Activated CD8-positive, alpha-beta T cell treated with anti-CD3 and anti-CD28 coated beads, Interleukin-2, amount 10 ng/mL, durations not matched to agents 7 days and 5 days (primary cell): Measurements from ENCODE around the gene NTRK2. TPM values are rescaled to one million over a fixed set of nuclear protein-coding genes. Genes with fewer than 3 reads are reported as not detected.

Source experiments
- ATAC-seq: fragments of 150-1000 bp; cut with Tn5 transposase; one replicate; pipeline ENCODE4 v1.10.0; 2021; ENCODE audit warnings: moderate library complexity
- CTCF ChIA-PET: fragments of 350-600 bp; sonication (Branson Sonifier 250); formaldehyde crosslinking; loops from one replicate; lab custom pipeline; 2021; ENCODE audit warnings: antibody characterized with exemption; lab: Charles Lee
- POLR2A ChIA-PET: fragments of 350-600 bp; sonication (Branson Sonifier 250); formaldehyde crosslinking; loops from one replicate; lab custom pipeline; 2021; ENCODE audit warnings: antibody characterized with exemption; lab: Charles Lee
- DNase-seq: peaks from one replicate; pipeline ENCODE4 v3.0.0-alpha.2; 2020
- H3K27ac Mint-ChIP-seq: one replicate; pipeline ENCODE4 v1.8.0; 2021; ENCODE audit warnings: mild to moderate bottlenecking, mixed read lengths
- H3K27me3 Mint-ChIP-seq: one replicate; pipeline ENCODE4 v1.8.0; 2021; ENCODE audit warnings: low read depth, mixed read lengths
- H3K36me3 Mint-ChIP-seq: one replicate; pipeline ENCODE4 v1.8.0; 2021; ENCODE audit warnings: low read depth, mixed read lengths
- H3K4me1 Mint-ChIP-seq: one replicate; pipeline ENCODE4 v1.8.0; 2021; ENCODE audit warnings: low read depth, mixed read lengths
- H3K4me3 Mint-ChIP-seq: one replicate; pipeline ENCODE4 v1.8.0; 2021; ENCODE audit warnings: mild to moderate bottlenecking, mixed read lengths
- H3K9me3 Mint-ChIP-seq: one replicate; pipeline ENCODE4 v1.8.0; 2022; ENCODE audit warnings: mixed read lengths; ENCODE audit not compliant: insufficient read depth
- total RNA-seq, 2 experiments: library from RNA; stranded (reverse); gene quantifications; one replicate each; pipeline ENCODE4 v1.2.3, GENCODE V29; 2021

Gene NTRK2
- total RNA-seq, 2 experiments from 2014 or later: 0.05 TPM

- Mint-ChIP-seq H3K27ac (no peak overlapping the region), H3K4me3 (no peak overlapping the region), H3K9me3 (no peaks in the 10 kb centered on the region), H3K4me1 (no peaks in the 10 kb centered on the region), H3K27me3 (no peaks in the 10 kb centered on the region), H3K36me3 (no peaks in the 10 kb centered on the region)
- CTCF ChIA-PET: no interaction called here
- POLR2A ChIA-PET: no interaction called here
- DNase-seq (no peak), ATAC-seq (no peak)
Measured at GRCh38 chr9:85009251-85009650, 339.7 kb downstream of the NTRK2 start.

- H3K27me3 Mint-ChIP-seq: no peaks in the 10 kb centered on the region
- CTCF ChIA-PET: no interaction called here
- ATAC-seq: no peak
Measured at GRCh38 chr9:85013703-85014102, 344.2 kb downstream of the NTRK2 start.

GRCh38 chr9:85014292-85014691 is 344.8 kb downstream of the NTRK2 start:
- no peak overlapping the region for H3K27ac Mint-ChIP-seq
- H3K4me1 Mint-ChIP-seq: no peaks in the 10 kb centered on the region
- no peak for DNase-seq
- CTCF ChIA-PET: no interaction called here
- no peaks in the 10 kb centered on the region for H3K9me3 Mint-ChIP-seq
- no peaks in the 10 kb centered on the region for H3K36me3 Mint-ChIP-seq
- no peak for ATAC-seq
- POLR2A ChIA-PET: no interaction called here
- no peaks in the 10 kb centered on the region for H3K27me3 Mint-ChIP-seq
- no peak overlapping the region for H3K4me3 Mint-ChIP-seq

More at GRCh38 chr9:85013703-85014102, 344.2 kb downstream of the NTRK2 start:
- Mint-ChIP-seq H3K4me3 (no peak overlapping the region), H3K27ac (no peak overlapping the region), H3K9me3 (no peaks in the 10 kb centered on the region), H3K4me1 (no peaks in the 10 kb centered on the region), H3K36me3 (no peaks in the 10 kb centered on the region)
- POLR2A ChIA-PET: no interaction called here
- DNase-seq: no peak

- Mint-ChIP-seq H3K27me3 (no peaks in the 10 kb centered on the region), H3K36me3 (no peaks in the 10 kb centered on the region), H3K27ac (no peak overlapping the region), H3K4me3 (no peak overlapping the region), H3K9me3 (no peaks in the 10 kb centered on the region), H3K4me1 (no peaks in the 10 kb centered on the region)
- DNase-seq (no peak), ATAC-seq (no peak)
- ChIA-PET POLR2A (no interaction called here), CTCF (no interaction called here)
Measured at GRCh38 chr9:85016384-85017006, 347.0 kb downstream of the NTRK2 start.

- ChIA-PET CTCF (no interaction called here), POLR2A (no interaction called here)
- DNase-seq (no peak), ATAC-seq (no peak)
- Mint-ChIP-seq H3K36me3 (no peaks in the 10 kb centered on the region), H3K9me3 (no peaks in the 10 kb centered on the region), H3K27me3 (no peaks in the 10 kb centered on the region), H3K4me1 (no peaks in the 10 kb centered on the region), H3K27ac (no peak overlapping the region), H3K4me3 (no peak overlapping the region)
Measured at GRCh38 chr9:85020791-85021190, 351.3 kb downstream of the NTRK2 start.

GRCh38 chr9:85021686-85022085 is 352.2 kb downstream of the NTRK2 start:
- H3K27ac Mint-ChIP-seq: no peak overlapping the region
- H3K4me1 Mint-ChIP-seq: no peaks in the 10 kb centered on the region
- ATAC-seq: no peak
- H3K4me3 Mint-ChIP-seq: no peak overlapping the region
- H3K27me3 Mint-ChIP-seq: no peaks in the 10 kb centered on the region
- no peaks in the 10 kb centered on the region for H3K9me3 Mint-ChIP-seq
- no peak for DNase-seq
- no peaks in the 10 kb centered on the region for H3K36me3 Mint-ChIP-seq
- ChIA-PET CTCF (no interaction called here), POLR2A (no interaction called here)

GRCh38 chr9:85024374-85024773 is 354.8 kb downstream of the NTRK2 start:
- H3K9me3 Mint-ChIP-seq: no peaks in the 10 kb centered on the region
- no peak overlapping the region for H3K4me3 Mint-ChIP-seq
- POLR2A ChIA-PET: no interaction called here
- DNase-seq (no peak), ATAC-seq (no peak)
- H3K27ac Mint-ChIP-seq: no peak overlapping the region
- CTCF ChIA-PET: no interaction called here
- H3K36me3 Mint-ChIP-seq: no peaks in the 10 kb centered on the region
- no peaks in the 10 kb centered on the region for H3K27me3 Mint-ChIP-seq
- no peaks in the 10 kb centered on the region for H3K4me1 Mint-ChIP-seq

GRCh38 chr9:85025638-85026037 is 356.1 kb downstream of the NTRK2 start:
- DNase-seq: no peak

GRCh38 chr9:85027870-85028269 is 358.3 kb downstream of the NTRK2 start:
- Mint-ChIP-seq H3K4me1 (no peaks in the 10 kb centered on the region), H3K27ac (no peak overlapping the region), H3K27me3 (no peaks in the 10 kb centered on the region), H3K9me3 (no peaks in the 10 kb centered on the region), H3K4me3 (no peak overlapping the region), H3K36me3 (no peaks in the 10 kb centered on the region)
- ChIA-PET POLR2A (no interaction called here), CTCF (no interaction called here)
- DNase-seq (no peak), ATAC-seq (no peak)

More at GRCh38 chr9:85025638-85026037, 356.1 kb downstream of the NTRK2 start:
- ChIA-PET CTCF (no interaction called here), POLR2A (no interaction called here)
- H3K4me1 Mint-ChIP-seq: no peaks in the 10 kb centered on the region
- H3K36me3 Mint-ChIP-seq: no peaks in the 10 kb centered on the region
- H3K27me3 Mint-ChIP-seq: no peaks in the 10 kb centered on the region
- no peak overlapping the region for H3K27ac Mint-ChIP-seq
- ATAC-seq: no peak
- no peaks in the 10 kb centered on the region for H3K9me3 Mint-ChIP-seq
- H3K4me3 Mint-ChIP-seq: no peak overlapping the region

- no peak overlapping the region for H3K27ac Mint-ChIP-seq
- DNase-seq: no peak
- no peaks in the 10 kb centered on the region for H3K36me3 Mint-ChIP-seq
- H3K27me3 Mint-ChIP-seq: no peaks in the 10 kb centered on the region
- no peak for ATAC-seq
- POLR2A ChIA-PET: no interaction called here
- H3K4me1 Mint-ChIP-seq: no peaks in the 10 kb centered on the region
- no peak overlapping the region for H3K4me3 Mint-ChIP-seq
- H3K9me3 Mint-ChIP-seq: no peaks in the 10 kb centered on the region
- CTCF ChIA-PET: no interaction called here
Measured at GRCh38 chr9:85030316-85030715, 360.8 kb downstream of the NTRK2 start.

- ATAC-seq (no peak), DNase-seq (no peak)
- H3K27me3 Mint-ChIP-seq: no peaks in the 10 kb centered on the region
- ChIA-PET CTCF (no interaction called here), POLR2A (no interaction called here)
- no peaks in the 10 kb centered on the region for H3K36me3 Mint-ChIP-seq
- no peak overlapping the region for H3K4me3 Mint-ChIP-seq
- H3K9me3 Mint-ChIP-seq: no peaks in the 10 kb centered on the region
- no peaks in the 10 kb centered on the region for H3K4me1 Mint-ChIP-seq
- no peak overlapping the region for H3K27ac Mint-ChIP-seq
Measured at GRCh38 chr9:85036496-85036895, 367.0 kb downstream of the NTRK2 start.

GRCh38 chr9:85038061-85038460 is 368.5 kb downstream of the NTRK2 start:
- CTCF ChIA-PET: no interaction called here
- Mint-ChIP-seq H3K27ac (no peak overlapping the region), H3K4me3 (no peak overlapping the region), H3K36me3 (no peaks in the 10 kb centered on the region), H3K4me1 (no peaks in the 10 kb centered on the region), H3K9me3 (no peaks in the 10 kb centered on the region), H3K27me3 (no peaks in the 10 kb centered on the region)
- DNase-seq (no peak), ATAC-seq (no peak)
- POLR2A ChIA-PET: no interaction called here
